CD4-positive, alpha-beta T cell (primary cell): ENCODE results near the gene SIRPB2. TPM values are rescaled to one million over a fixed set of nuclear protein-coding genes. Genes with fewer than 3 reads are reported as not detected.
A peak's percentile ranks its signal among the peaks of the same experiment; 100 is the strongest.

Source experiments
- ATAC-seq: fragments of 200-7000 bp; cut with Tn5 transposase; one replicate; pipeline ENCODE4 v1.10.0; 2022; ENCODE audit warnings: mild to moderate bottlenecking; ENCODE audit not compliant: poor library complexity
- CTCF ChIA-PET: fragments of 350-600 bp; sonication (Branson Sonifier 250); formaldehyde crosslinking; loops from one replicate; lab custom pipeline; 2021; ENCODE audit warnings: antibody characterized with exemption, inconsistent platforms; lab: Charles Lee
- POLR2A ChIA-PET: fragments of 350-600 bp; sonication (Branson Sonifier 250); formaldehyde crosslinking; loops from one replicate; lab custom pipeline; 2021; ENCODE audit warnings: antibody characterized with exemption, inconsistent platforms; lab: Charles Lee
- DNase-seq, 14 experiments: peaks; one replicate each; pipeline ENCODE4 v3.0.0-alpha.2; 2013 to 2020; ENCODE audit warnings: mixed read lengths in 2 of 14
- H3K27ac ChIP-seq, 2 donors: one replicate each; pipeline versions ENCODE4 v1.5.1 to v1.7.0; 2013; ENCODE audit warnings: low read length in 2 of 2, low read depth in 1 of 2, mild to moderate bottlenecking in 1 of 2
- H3K27me3 ChIP-seq, 2 experiments: 1 replicate in 1 of 2; 2 replicates in 1 of 2; pipeline versions ENCODE4 v1.6.1 to v1.7.0; 2013; ENCODE audit warnings: low read length in 2 of 2, control low read depth in 1 of 2, mild to moderate bottlenecking in 1 of 2, moderate library complexity in 1 of 2; ENCODE audit not compliant: insufficient read depth in 2 of 2, control insufficient read depth in 1 of 2
- H3K36me3 ChIP-seq: one replicate; pipeline ENCODE4 v1.6.1; 2013; ENCODE audit warnings: low read length, control low read depth; ENCODE audit not compliant: insufficient read depth
- H3K4me1 ChIP-seq: one replicate; pipeline ENCODE4 v1.6.1; 2013; ENCODE audit warnings: low read length, control low read depth; ENCODE audit not compliant: insufficient read depth
- H3K4me3 ChIP-seq: one replicate; pipeline ENCODE4 v1.5.1; 2013; ENCODE audit warnings: mild to moderate bottlenecking, low read length, moderate library complexity
- H3K9me3 ChIP-seq, 2 experiments: 1 replicate in 1 of 2; 2 replicates in 1 of 2; pipeline versions ENCODE4 v1.6.1 to v1.7.0; 2013; ENCODE audit warnings: low read length in 2 of 2, mild to moderate bottlenecking in 2 of 2, control low read depth in 1 of 2, moderate library complexity in 1 of 2; ENCODE audit not compliant: control insufficient read depth in 1 of 2, insufficient read depth in 1 of 2
- H3K27ac Mint-ChIP-seq: one replicate; pipeline ENCODE4 v1.8.0; 2020; ENCODE audit warnings: mixed read lengths
- H3K27me3 Mint-ChIP-seq: one replicate; pipeline ENCODE4 v1.8.0; 2021; ENCODE audit warnings: mixed read lengths
- H3K36me3 Mint-ChIP-seq: one replicate; pipeline ENCODE4 v1.8.0; 2021; ENCODE audit warnings: low read depth, mixed read lengths
- H3K4me1 Mint-ChIP-seq: one replicate; pipeline ENCODE4 v1.8.0; 2021; ENCODE audit warnings: low read depth, mixed read lengths
- H3K4me3 Mint-ChIP-seq: one replicate; pipeline ENCODE4 v1.8.0; 2020; ENCODE audit warnings: mild to moderate bottlenecking, mixed read lengths
- H3K9me3 Mint-ChIP-seq: one replicate; pipeline ENCODE4 v1.8.0; 2020; ENCODE audit warnings: mixed read lengths
- CTCF ChIP-seq: fragments of 200-600 bp; IDR thresholded peaks from one replicate; pipeline ENCODE4 v1.8.0; 2022; ENCODE audit warnings: antibody characterized with exemption, mild to moderate bottlenecking
- intact Hi-C, 2 experiments: fragments of 100-400 bp; cut with DNase I in 1 of 2; cut with micrococcal nuclease in 1 of 2; formaldehyde crosslinking; loops; one replicate each; pipeline versions ENCODE4 v1.15.1 to v1.9.0; 2023 to 2025; cut with DNase I, micrococcal nuclease
- total RNA-seq, 174 experiments: library from RNA in 2 of 174; stranded (reverse) in 2 of 174; gene quantifications; one replicate each; pipeline ENCODE4 v1.2.3 and lab custom pipeline; 2021 to 2026

SIRPB2 gene
- total RNA-seq, 2 experiments from 2014 or later, result 0.20 to 0.49 TPM

GRCh38 chr20:1534526-1534925 is 43.3 kb upstream of the SIRPB2 start:
- Histone ChIP-seq H3K9me3 (no peaks in the 10 kb centered on the region), H3K27ac (no peak overlapping the region), H3K4me3 (no peak overlapping the region), H3K36me3 (no peaks in the 10 kb centered on the region), H3K4me1 (peaks cover 3% of the 10 kb centered on the region), H3K27me3 (no peaks in the 10 kb centered on the region)
- intact Hi-C loops, result loop anchor here (2.0 to 10.0 kb wide), 2 partner anchors 200 to 242 kb away; no protein-coding TSS in a partner anchor
- POLR2A ChIA-PET, result no interaction called here
- DNase-seq (peak in 1 of 14 experiments; percentile 17), ATAC-seq (no peak)
- H3K9me3 Mint-ChIP-seq, result no peaks in the 10 kb centered on the region
- no peaks in the 10 kb centered on the region for H3K36me3 Mint-ChIP-seq
- TF ChIP-seq CTCF, result no peak
- CTCF ChIA-PET, result no interaction called here
- H3K27ac Mint-ChIP-seq, result no peak overlapping the region
- no peak overlapping the region for H3K4me3 Mint-ChIP-seq
- H3K4me1 Mint-ChIP-seq, result peaks cover 6% of the 10 kb centered on the region
- no peaks in the 10 kb centered on the region for H3K27me3 Mint-ChIP-seq

GRCh38 chr20:1533059-1533458 is 41.8 kb upstream of the SIRPB2 start:
- Histone ChIP-seq H3K27ac (no peak overlapping the region), H3K27me3 (no peaks in the 10 kb centered on the region), H3K36me3 (no peaks in the 10 kb centered on the region), H3K4me3 (no peak overlapping the region), H3K4me1 (peaks cover 2% of the 10 kb centered on the region), H3K9me3 (no peaks in the 10 kb centered on the region)
- Mint-ChIP-seq H3K9me3 (peaks cover 2% of the 10 kb centered on the region), H3K4me3 (no peak overlapping the region), H3K4me1 (peaks cover 6% of the 10 kb centered on the region), H3K27ac (no peak overlapping the region), H3K27me3 (no peaks in the 10 kb centered on the region), H3K36me3 (no peaks in the 10 kb centered on the region)
- no peak for ATAC-seq
- ChIA-PET POLR2A (interaction anchor here (0.6 kb wide), 1 partner anchor 208 kb away, joined by 4 read pairs; no protein-coding TSS in a partner anchor), CTCF (interaction anchor here (0.6 to 1.3 kb wide), 3 partner anchors 201 to 244 kb away, joined by 3 to 7 read pairs (median 4); no protein-coding TSS in a partner anchor)
- TF ChIP-seq CTCF, result peak; percentile 26
- intact Hi-C loops, result loop anchor here in 1 of 2 experiments (1.0 to 10.0 kb wide), 2 partner anchors 202 to 244 kb away; no protein-coding TSS in a partner anchor
- DNase-seq, result peak in 4 of 14 experiments; percentile 30 to 36 (median 34)

DNA sequence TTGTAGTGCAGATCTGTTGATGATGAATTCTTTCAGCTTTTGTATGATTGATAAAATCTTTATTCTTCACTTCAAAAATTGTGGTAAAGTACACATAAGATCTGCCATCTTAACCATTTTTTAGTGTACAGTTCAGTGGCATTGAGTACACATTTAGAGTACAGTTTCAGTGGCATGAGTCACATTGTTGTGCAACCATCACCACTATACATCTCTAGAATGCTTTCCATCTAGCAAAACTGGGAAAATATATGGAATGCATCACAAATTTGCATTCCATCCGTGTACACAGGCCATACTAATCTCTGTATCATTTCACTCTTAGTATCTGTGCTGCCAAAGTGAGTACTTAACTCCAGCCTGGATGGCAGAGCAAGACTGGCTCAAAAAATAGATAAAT is 37.6 kb upstream of the SIRPB2 start:
- intact Hi-C loops, result no loop called here
- POLR2A ChIA-PET, result no interaction called here

More for the DNA sequence above, 37.6 kb upstream of the SIRPB2 start:
- Mint-ChIP-seq H3K9me3 (peaks cover 2% of the 10 kb centered on the region), H3K27me3 (no peaks in the 10 kb centered on the region), H3K4me1 (peaks cover 4% of the 10 kb centered on the region), H3K36me3 (no peaks in the 10 kb centered on the region), H3K4me3 (no peak overlapping the region), H3K27ac (no peak overlapping the region)
- no peaks in the 10 kb centered on the region for H3K27me3 ChIP-seq
- CTCF ChIA-PET, result no interaction called here
- no peak for TF ChIP-seq CTCF
- H3K9me3 ChIP-seq, result no peaks in the 10 kb centered on the region
- no peak overlapping the region for H3K27ac ChIP-seq
- H3K4me1 ChIP-seq, result no peaks in the 10 kb centered on the region
- DNase-seq, result peak in 1 of 14 experiments; percentile 15
- no peak overlapping the region for H3K4me3 ChIP-seq
- no peaks in the 10 kb centered on the region for H3K36me3 ChIP-seq
- no peak for ATAC-seq
